ENCODE measurements around the gene TACO1. TPM values are rescaled to one million over a fixed set of nuclear protein-coding genes. Genes with fewer than 3 reads are reported as not detected.

TACO1 gene
- 12.6 and 14.1 TPM in 2 replicates for total RNA-seq

GRCh38 chr17:63600569-63601438 is at the start of gene TACO1:
TACO1 (plus strand) TSS chr17:63600895; CDS start chr17:63601084, 189 bp downstream.

GRCh38 chr17:63621684-63622573 is 21.2 kb downstream of the TACO1 start, which contains the start of gene MAP3K3:
MAP3K3 (plus strand) TSS chr17:63622417; CDS start chr17:63622760, 343 bp downstream.

Other genes with a start within 250 kb of the TACO1 start
- 14.3 and 24.1 TPM in 2 replicates for gene CYB561, start 154.6 kb upstream of the TACO1 start, total RNA-seq
- gene ACE, start 123.8 kb upstream of the TACO1 start, total RNA-seq, result 12.6 and 18.0 TPM in 2 replicates
- gene KCNH6, start 77.5 kb upstream of the TACO1 start, total RNA-seq, result not detected in 2 replicates
- 8.2 and 8.8 TPM in 2 replicates for gene DCAF7, start 50.4 kb upstream of the TACO1 start, total RNA-seq
- gene MAP3K3, start 21.5 kb downstream of the TACO1 start, total RNA-seq, result 18.3 and 38.5 TPM in 2 replicates
- 2.0 and 3.3 TPM in 2 replicates for gene LIMD2, start 99.2 kb downstream of the TACO1 start, total RNA-seq
- gene STRADA, start 140.9 kb downstream of the TACO1 start, total RNA-seq, result 17.3 and 19.7 TPM in 2 replicates
- gene CCDC47, start 172.7 kb downstream of the TACO1 start, total RNA-seq, result 52.5 and 59.6 TPM in 2 replicates
- 58.6 and 60.1 TPM in 2 replicates for gene DDX42, start 173.3 kb downstream of the TACO1 start, total RNA-seq
- gene PSMC5, start 226.5 kb downstream of the TACO1 start, total RNA-seq, result 84.7 and 92.4 TPM in 2 replicates
- gene FTSJ3, start 226.8 kb downstream of the TACO1 start, total RNA-seq, result 61.0 and 66.5 TPM in 2 replicates
- gene SMARCD2, start 241.8 kb downstream of the TACO1 start, total RNA-seq, result 73.2 and 101 TPM in 2 replicates